ENCODE measurements around the gene PLCD1.
A peak's percentile ranks its signal among the peaks of the same experiment; 100 is the strongest.
"Not testable (repeated sequence)": the region's sequence is repeated elsewhere in the genome, so short reads cannot be mapped to it uniquely, and the experiment has no call there.

Gene PLCD1

DNA sequence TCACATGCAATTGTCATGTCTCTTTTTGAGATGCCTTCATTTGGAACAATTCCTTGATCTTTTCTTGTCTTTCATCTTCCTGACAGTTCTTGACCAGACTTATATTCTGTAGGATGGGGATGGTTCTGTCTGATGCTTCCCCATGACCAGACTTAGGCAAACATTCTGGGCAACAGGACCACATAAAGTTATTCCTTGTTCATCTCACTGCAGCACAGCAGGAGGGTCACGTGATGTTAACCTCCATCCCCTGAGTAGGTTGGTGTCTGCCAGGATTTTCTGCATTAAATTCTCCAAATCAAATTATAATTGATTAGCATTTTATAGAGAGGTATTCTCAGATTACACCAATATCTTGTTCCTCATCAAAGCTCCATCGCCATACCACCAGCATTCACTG lies 17.4 kb upstream of the PLCD1 start:
- no peaks in the 10 kb centered on the region for H3K36me3 Mint-ChIP-seq
- H3K27ac Mint-ChIP-seq, result no peak overlapping the region
- ATAC-seq (replicated peaks), result no peak
- no peaks in the 10 kb centered on the region for H3K9me3 Mint-ChIP-seq
- H3K27me3 Mint-ChIP-seq, result peaks cover 12 to 19% of the 10 kb centered on the region in 2 donors
- no peak overlapping the region for H3K4me3 Mint-ChIP-seq
- no peaks in the 10 kb centered on the region for H3K4me1 Mint-ChIP-seq
- no peak for DNase-seq

DNA sequence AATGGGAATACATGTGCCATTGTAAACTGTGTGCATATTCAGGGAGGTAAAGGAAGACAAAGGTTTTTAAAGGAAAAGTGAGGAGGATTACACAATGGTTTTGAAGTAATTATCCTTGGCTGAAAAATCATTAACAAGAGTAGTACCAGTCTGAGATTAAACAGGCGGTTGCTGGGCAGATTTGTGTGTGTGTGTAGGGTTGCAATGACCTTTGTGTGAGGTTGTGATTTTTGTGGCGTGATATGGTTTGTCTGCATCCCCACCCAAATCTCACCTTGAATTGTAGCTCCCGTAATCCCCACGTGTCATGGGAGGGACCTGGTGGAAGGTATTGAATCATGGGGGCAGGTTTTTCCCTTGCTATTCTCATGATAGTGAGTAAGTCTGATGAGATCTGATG lies 16.6 kb upstream of the PLCD1 start:
- DNase-seq (no peak), ATAC-seq (replicated peaks) (no peak)
- H3K36me3 Mint-ChIP-seq, result no peaks in the 10 kb centered on the region
- no peaks in the 10 kb centered on the region for H3K4me1 Mint-ChIP-seq
- H3K9me3 Mint-ChIP-seq, result no peaks in the 10 kb centered on the region
- no peak overlapping the region for H3K4me3 Mint-ChIP-seq
- peaks cover 7 to 16% of the 10 kb centered on the region in 2 donors for H3K27me3 Mint-ChIP-seq
- H3K27ac Mint-ChIP-seq, result no peak overlapping the region

GRCh38 chr3:38043486-38043885 lies 14.0 kb upstream of the PLCD1 start:
- H3K36me3 Mint-ChIP-seq, result peaks cover 2 to 3% of the 10 kb centered on the region in 2 donors
- ATAC-seq (replicated peaks), result no peak
- H3K9me3 Mint-ChIP-seq, result peaks cover 2 to 4% of the 10 kb centered on the region in 2 donors
- peaks cover 4 to 6% of the 10 kb centered on the region in 2 donors for H3K27me3 Mint-ChIP-seq
- peaks cover 12 to 19% of the 10 kb centered on the region in 2 donors for H3K4me1 Mint-ChIP-seq
- H3K27ac Mint-ChIP-seq, result no peak overlapping the region
- DNase-seq, result no peak
- H3K4me3 Mint-ChIP-seq, result no peak overlapping the region

DNA sequence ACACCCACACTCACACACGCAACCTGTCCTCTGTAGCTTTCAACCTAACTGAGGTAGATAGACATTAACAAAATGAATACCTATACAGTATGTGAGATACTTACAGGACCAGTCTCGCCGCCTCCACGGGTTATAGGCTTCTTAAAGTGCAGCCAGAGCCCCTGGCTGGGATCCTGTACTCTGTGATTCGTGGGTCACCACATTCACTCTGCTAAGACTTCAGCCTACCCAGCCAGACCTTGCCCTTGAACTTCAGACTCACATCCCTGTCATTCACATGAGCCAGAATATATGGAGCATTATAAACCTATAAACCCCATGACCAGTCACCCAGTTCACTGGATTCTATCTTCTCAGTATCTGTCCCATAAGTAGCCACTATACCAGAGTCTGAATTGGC lies 11.0 kb upstream of the PLCD1 start:
- ATAC-seq (replicated peaks), result no peak

GRCh38 chr3:38039899-38040261 lies 10.4 kb upstream of the PLCD1 start:
- Mint-ChIP-seq H3K4me1 (peaks cover 16 to 25% of the 10 kb centered on the region in 2 donors), H3K27me3 (peaks cover 6 to 7% of the 10 kb centered on the region in 2 donors), H3K36me3 (peaks cover 2 to 6% of the 10 kb centered on the region in 2 donors), H3K4me3 (peak overlapping the region; percentile 54 to 87), H3K27ac (peak overlapping the region; percentile 72), H3K9me3 (peaks cover 3 to 4% of the 10 kb centered on the region in 2 donors)
- DNase-seq (peak; percentile 36), ATAC-seq (replicated peaks) (peak; percentile 82)

More for the DNA sequence above, 11.0 kb upstream of the PLCD1 start:
- Mint-ChIP-seq H3K9me3 (peaks cover 3 to 4% of the 10 kb centered on the region in 2 donors), H3K36me3 (peaks cover 2 to 6% of the 10 kb centered on the region in 2 donors), H3K4me3 (peak overlapping the region; percentile 54 to 87), H3K27ac (no peak overlapping the region), H3K4me1 (peaks cover 16 to 25% of the 10 kb centered on the region in 2 donors), H3K27me3 (peaks cover 6 to 7% of the 10 kb centered on the region in 2 donors)
- no peak for DNase-seq

DNA sequence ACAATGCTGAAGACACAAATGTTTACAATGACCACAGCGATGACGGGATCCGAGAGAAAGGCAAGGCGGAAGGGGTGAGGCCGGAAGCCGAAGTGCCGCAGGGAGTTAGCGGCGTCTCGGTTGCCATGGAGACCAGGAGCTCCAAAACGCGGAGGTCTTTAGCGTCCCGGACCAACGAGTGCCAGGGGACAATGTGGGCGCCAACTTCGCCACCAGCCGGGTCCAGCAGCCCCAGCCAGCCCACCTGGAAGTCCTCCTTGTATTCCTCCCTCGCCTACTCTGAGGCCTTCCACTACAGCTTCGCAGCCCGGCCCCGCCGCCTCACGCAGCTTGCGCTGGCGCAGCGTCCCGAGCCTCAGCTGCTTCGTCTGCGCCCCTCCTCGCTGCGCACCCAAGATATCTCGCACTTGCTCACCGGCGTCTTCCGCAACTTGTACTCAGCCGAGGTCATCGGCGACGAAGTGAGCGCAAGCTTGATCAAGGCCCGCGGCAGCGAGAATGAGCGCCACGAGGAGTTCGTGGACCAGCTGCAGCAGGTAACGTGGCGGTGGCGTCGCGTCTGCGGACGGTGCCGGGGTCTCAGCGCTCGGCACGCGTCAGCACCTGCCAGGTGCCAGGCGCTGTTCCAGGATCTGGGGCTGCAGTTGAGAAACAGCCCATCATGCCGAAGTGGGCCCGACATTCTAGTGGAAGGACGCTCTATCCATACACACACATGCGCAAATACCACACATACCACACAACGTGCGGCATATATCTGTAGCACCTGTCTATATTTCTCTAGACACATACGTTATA lies 9.9 kb upstream of the PLCD1 start, which contains the start of gene DLEC1:
TSS of gene DLEC1 (plus strand) at position 108 of the 798 bp plus-strand sequence. CDS start at position 126, 18 bp downstream.
- DNase-seq, result peak; percentile 72
- ATAC-seq (replicated peaks), result peak; percentile 79 to 82
- peaks cover 3 to 4% of the 10 kb centered on the region in 2 donors for H3K9me3 Mint-ChIP-seq
- H3K4me3 Mint-ChIP-seq, result peak within 1 kb of the TSS; percentile 54 to 87
- peaks cover 5 to 8% of the 10 kb centered on the region in 2 donors for H3K27me3 Mint-ChIP-seq
- peaks cover 2 to 6% of the 10 kb centered on the region in 2 donors for H3K36me3 Mint-ChIP-seq
- peak within 1 kb of the TSS; percentile 72 for H3K27ac Mint-ChIP-seq
- H3K4me1 Mint-ChIP-seq, result peaks cover 16 to 25% of the 10 kb centered on the region in 2 donors

GRCh38 chr3:38038447-38038911 lies 9.0 kb upstream of the PLCD1 start:
- Mint-ChIP-seq H3K4me1 (peaks cover 16 to 25% of the 10 kb centered on the region in 2 donors), H3K27ac (peak overlapping the region; percentile 48), H3K27me3 (peaks cover 9 to 10% of the 10 kb centered on the region in 2 donors), H3K4me3 (peak overlapping the region; percentile 54 to 87), H3K9me3 (peaks cover 3 to 4% of the 10 kb centered on the region in 2 donors), H3K36me3 (peaks cover 2 to 6% of the 10 kb centered on the region in 2 donors)
- DNase-seq, result no peak
- ATAC-seq (replicated peaks), result peak in 1 of 2 donors; percentile 28

- Mint-ChIP-seq H3K4me3 (no peak overlapping the region), H3K36me3 (peaks cover 2 to 6% of the 10 kb centered on the region in 2 donors), H3K27ac (no peak overlapping the region), H3K4me1 (peaks cover 16 to 25% of the 10 kb centered on the region in 2 donors), H3K27me3 (peaks cover 17 to 24% of the 10 kb centered on the region in 2 donors), H3K9me3 (peaks cover 3 to 4% of the 10 kb centered on the region in 2 donors)
- DNase-seq (no peak), ATAC-seq (replicated peaks) (no peak)
Measured at GRCh38 chr3:38036906-38037305, 7.5 kb upstream of the PLCD1 start.

DNA sequence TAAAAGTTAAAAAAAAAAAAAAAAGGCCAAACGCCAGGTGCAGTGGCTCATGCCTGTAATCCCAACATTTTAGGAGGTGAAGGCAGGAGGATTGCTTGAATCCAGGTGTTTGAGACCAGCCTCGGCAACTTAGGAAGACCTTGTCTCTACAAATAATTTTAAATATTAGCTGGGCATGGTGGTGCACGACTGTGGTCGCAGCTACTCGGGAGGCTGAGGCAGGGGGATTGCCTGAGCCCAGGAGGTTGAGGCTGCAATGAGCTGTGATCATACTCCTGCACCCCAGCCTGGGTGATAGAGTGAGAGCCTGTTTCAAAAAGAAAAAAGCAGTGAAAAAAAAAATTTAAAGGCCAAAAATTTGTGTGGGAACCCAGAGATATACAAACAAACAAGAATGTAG lies 6.8 kb upstream of the PLCD1 start:
- H3K4me1 Mint-ChIP-seq, result peaks cover 16 to 25% of the 10 kb centered on the region in 2 donors
- H3K4me3 Mint-ChIP-seq, result no peak overlapping the region
- no peak for ATAC-seq (replicated peaks)
- DNase-seq, result no peak
- peaks cover 18 to 30% of the 10 kb centered on the region in 2 donors for H3K27me3 Mint-ChIP-seq
- peaks cover 2 to 6% of the 10 kb centered on the region in 2 donors for H3K36me3 Mint-ChIP-seq
- peaks cover 3 to 4% of the 10 kb centered on the region in 2 donors for H3K9me3 Mint-ChIP-seq
- H3K27ac Mint-ChIP-seq, result no peak overlapping the region

DNA sequence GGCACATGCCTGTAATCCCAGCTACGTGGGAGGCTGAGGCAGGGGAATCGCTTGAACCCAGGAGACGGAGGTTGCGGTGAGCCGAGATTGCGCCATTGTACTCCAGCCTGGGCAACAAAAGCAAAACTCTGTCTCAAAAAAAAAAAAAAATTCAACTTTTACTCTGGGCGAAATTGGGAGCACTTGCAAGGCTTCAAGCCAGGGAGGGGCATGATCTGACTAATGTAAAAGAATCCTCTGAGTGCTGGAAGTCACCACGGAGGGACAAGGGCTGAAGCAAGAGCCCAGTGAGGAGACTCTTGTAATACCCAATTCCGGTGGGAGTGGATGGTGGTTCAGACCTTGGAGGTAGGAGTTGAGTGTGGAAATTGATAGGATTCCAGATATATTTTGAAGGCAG lies 4.9 kb upstream of the PLCD1 start:
- H3K36me3 Mint-ChIP-seq; H3K9me3 Mint-ChIP-seq; H3K4me3 Mint-ChIP-seq; ATAC-seq (replicated peaks); H3K27ac Mint-ChIP-seq; DNase-seq: not testable (repeated sequence)
- Mint-ChIP-seq H3K27me3 (peaks cover 25 to 45% of the 10 kb centered on the region in 2 donors), H3K4me1 (peaks cover 15 to 18% of the 10 kb centered on the region in 2 donors)

- not testable (repeated sequence) for ATAC-seq (replicated peaks); H3K4me3 Mint-ChIP-seq; H3K9me3 Mint-ChIP-seq; DNase-seq; H3K36me3 Mint-ChIP-seq; H3K27ac Mint-ChIP-seq
- peaks cover 7 to 12% of the 10 kb centered on the region in 2 donors for H3K4me1 Mint-ChIP-seq
- H3K27me3 Mint-ChIP-seq, result peaks cover 28 to 49% of the 10 kb centered on the region in 2 donors
Measured at GRCh38 chr3:38033586-38033985, 4.1 kb upstream of the PLCD1 start.

DNA sequence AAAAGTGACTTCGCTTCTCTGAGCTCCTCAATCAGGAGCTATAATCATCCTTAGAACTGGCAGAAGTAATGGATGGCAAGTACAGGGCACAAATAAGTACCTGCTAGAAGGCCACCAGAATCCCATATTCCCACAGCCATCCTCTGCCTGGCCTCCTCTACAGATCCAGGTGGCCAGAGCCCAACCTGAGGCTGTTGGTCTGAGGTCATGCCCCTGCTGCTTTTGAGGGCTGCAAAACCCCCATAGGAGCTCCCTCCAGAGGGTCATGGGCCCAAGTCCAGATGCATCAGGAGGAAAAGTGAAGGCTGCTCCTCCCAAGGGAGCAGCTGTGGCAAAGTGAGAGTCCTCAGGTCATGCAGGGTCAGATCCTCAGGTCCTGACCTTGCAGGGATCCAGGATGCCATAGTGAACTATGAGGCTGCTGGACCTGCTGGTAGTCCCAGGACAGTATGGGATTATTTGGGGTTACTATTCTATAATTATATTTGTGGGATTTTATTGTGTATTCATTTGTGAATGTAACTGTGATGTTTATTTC lies 3.0 kb upstream of the PLCD1 start:
- DNase-seq (no peak), ATAC-seq (replicated peaks) (no peak)
- H3K27ac Mint-ChIP-seq, result no peak overlapping the region
- peaks cover 0 to 3% of the 10 kb centered on the region in 2 donors for H3K36me3 Mint-ChIP-seq
- no peaks in the 10 kb centered on the region for H3K9me3 Mint-ChIP-seq
- H3K4me3 Mint-ChIP-seq, result no peak overlapping the region
- peaks cover 0 to 10% of the 10 kb centered on the region in 2 donors for H3K4me1 Mint-ChIP-seq
- H3K27me3 Mint-ChIP-seq, result peaks cover 33 to 55% of the 10 kb centered on the region in 2 donors

DNA sequence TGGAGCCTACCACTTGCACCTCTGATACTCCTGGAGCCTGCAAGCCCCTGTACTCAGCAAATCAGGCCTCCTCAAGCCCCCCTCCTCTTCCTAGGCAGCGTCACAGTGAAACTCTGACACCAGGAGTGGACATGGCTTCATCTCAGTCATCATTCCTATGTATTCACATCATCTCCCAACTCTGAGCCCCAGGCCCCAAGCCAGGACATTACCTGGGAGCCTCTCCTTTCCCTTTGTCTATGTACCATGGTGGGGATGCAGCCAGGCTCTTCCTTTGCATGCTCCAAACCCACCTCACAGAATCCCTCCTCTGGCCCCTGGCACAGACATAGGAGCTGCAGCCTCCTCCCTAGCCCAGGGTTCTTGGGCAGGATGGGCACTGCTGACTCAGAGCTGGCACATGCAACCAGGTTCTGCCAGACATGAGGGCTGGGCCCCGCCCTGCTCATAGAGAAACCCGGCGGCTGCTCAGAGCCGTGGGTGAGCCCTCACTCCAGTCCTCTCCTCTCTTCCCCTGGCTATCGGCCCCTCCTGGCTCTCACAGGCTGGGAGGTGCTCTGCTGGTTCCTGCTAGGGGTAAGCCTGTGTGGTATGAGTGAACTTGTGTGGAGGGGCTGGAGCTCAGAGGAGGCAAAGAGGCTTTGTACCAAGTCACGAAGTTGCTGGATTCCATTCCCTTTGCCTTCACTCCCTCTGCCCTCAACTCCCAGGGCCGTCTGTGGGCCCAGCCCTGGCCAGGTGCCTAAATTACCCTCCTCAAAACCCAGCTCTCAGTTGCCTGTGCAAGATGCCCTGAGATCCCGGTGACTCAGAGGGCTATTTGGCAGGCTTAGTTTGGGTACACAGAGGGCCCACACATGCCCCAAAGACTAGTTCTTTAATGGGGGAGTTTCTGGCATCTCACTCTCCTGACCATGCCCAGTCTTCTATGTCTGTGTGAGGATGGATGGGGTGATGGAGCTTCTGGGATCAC lies 1.9 kb upstream of the PLCD1 start:
- Mint-ChIP-seq H3K27ac (no peak overlapping the region), H3K27me3 (peaks cover 30 to 55% of the 10 kb centered on the region in 2 donors), H3K36me3 (peaks cover 0 to 3% of the 10 kb centered on the region in 2 donors), H3K9me3 (no peaks in the 10 kb centered on the region), H3K4me1 (peaks cover 0 to 10% of the 10 kb centered on the region in 2 donors), H3K4me3 (peak overlapping the region in 1 of 2 donors; percentile 30)
- peak in 1 of 2 donors; percentile 26 for ATAC-seq (replicated peaks)
- no peak for DNase-seq
